ENCODE data around the gene MYBPC1. TPM values are rescaled to one million over a fixed set of nuclear protein-coding genes. Genes with fewer than 3 reads are reported as not detected.

Gene MYBPC1
- total and polyA plus RNA-seq, 2 experiments from 2014 or later = 0.18 TPM; not detected in 1

DNA sequence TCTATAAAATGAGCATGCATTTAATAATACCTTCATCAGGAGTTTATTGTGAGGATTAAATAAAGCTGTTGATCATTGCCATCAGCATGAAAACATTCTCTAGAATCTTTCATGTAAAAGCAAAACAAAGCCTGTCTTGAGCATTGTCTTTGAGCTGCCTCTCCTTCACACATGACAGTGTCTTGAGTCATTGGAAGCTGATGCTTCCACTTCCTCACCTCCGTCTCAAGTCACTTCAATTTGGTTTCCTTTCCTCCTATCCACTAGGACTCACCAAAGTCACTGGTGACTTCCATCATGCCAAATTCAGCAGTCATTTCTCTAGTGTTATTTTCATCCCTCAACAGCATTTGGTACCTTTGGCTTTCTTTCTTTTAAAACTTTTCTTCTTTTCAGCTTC is 31.6 kb upstream of the MYBPC1 start (continued):
- TF ChIP-seq, protein P1, sequence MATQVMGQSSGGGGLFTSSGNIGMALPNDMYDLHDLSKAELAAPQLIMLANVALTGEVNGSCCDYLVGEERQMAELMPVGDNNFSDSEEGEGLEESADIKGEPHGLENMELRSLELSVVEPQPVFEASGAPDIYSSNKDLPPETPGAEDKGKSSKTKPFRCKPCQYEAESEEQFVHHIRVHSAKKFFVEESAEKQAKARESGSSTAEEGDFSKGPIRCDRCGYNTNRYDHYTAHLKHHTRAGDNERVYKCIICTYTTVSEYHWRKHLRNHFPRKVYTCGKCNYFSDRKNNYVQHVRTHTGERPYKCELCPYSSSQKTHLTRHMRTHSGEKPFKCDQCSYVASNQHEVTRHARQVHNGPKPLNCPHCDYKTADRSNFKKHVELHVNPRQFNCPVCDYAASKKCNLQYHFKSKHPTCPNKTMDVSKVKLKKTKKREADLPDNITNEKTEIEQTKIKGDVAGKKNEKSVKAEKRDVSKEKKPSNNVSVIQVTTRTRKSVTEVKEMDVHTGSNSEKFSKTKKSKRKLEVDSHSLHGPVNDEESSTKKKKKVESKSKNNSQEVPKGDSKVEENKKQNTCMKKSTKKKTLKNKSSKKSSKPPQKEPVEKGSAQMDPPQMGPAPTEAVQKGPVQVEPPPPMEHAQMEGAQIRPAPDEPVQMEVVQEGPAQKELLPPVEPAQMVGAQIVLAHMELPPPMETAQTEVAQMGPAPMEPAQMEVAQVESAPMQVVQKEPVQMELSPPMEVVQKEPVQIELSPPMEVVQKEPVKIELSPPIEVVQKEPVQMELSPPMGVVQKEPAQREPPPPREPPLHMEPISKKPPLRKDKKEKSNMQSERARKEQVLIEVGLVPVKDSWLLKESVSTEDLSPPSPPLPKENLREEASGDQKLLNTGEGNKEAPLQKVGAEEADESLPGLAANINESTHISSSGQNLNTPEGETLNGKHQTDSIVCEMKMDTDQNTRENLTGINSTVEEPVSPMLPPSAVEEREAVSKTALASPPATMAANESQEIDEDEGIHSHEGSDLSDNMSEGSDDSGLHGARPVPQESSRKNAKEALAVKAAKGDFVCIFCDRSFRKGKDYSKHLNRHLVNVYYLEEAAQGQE (IDR thresholded peaks at IDR 0.05; ENCODE audit: unreplicated experiment) = no peak
- TF ChIP-seq JUNB (IDR thresholded peaks at IDR 0.05; ENCODE audit: unreplicated experiment) = no peak
- TF ChIP-seq EZH2phosphoT487 (IDR thresholded peaks at IDR 0.05; ENCODE audit: unreplicated experiment) = no peak
- TF ChIP-seq, protein P2, sequence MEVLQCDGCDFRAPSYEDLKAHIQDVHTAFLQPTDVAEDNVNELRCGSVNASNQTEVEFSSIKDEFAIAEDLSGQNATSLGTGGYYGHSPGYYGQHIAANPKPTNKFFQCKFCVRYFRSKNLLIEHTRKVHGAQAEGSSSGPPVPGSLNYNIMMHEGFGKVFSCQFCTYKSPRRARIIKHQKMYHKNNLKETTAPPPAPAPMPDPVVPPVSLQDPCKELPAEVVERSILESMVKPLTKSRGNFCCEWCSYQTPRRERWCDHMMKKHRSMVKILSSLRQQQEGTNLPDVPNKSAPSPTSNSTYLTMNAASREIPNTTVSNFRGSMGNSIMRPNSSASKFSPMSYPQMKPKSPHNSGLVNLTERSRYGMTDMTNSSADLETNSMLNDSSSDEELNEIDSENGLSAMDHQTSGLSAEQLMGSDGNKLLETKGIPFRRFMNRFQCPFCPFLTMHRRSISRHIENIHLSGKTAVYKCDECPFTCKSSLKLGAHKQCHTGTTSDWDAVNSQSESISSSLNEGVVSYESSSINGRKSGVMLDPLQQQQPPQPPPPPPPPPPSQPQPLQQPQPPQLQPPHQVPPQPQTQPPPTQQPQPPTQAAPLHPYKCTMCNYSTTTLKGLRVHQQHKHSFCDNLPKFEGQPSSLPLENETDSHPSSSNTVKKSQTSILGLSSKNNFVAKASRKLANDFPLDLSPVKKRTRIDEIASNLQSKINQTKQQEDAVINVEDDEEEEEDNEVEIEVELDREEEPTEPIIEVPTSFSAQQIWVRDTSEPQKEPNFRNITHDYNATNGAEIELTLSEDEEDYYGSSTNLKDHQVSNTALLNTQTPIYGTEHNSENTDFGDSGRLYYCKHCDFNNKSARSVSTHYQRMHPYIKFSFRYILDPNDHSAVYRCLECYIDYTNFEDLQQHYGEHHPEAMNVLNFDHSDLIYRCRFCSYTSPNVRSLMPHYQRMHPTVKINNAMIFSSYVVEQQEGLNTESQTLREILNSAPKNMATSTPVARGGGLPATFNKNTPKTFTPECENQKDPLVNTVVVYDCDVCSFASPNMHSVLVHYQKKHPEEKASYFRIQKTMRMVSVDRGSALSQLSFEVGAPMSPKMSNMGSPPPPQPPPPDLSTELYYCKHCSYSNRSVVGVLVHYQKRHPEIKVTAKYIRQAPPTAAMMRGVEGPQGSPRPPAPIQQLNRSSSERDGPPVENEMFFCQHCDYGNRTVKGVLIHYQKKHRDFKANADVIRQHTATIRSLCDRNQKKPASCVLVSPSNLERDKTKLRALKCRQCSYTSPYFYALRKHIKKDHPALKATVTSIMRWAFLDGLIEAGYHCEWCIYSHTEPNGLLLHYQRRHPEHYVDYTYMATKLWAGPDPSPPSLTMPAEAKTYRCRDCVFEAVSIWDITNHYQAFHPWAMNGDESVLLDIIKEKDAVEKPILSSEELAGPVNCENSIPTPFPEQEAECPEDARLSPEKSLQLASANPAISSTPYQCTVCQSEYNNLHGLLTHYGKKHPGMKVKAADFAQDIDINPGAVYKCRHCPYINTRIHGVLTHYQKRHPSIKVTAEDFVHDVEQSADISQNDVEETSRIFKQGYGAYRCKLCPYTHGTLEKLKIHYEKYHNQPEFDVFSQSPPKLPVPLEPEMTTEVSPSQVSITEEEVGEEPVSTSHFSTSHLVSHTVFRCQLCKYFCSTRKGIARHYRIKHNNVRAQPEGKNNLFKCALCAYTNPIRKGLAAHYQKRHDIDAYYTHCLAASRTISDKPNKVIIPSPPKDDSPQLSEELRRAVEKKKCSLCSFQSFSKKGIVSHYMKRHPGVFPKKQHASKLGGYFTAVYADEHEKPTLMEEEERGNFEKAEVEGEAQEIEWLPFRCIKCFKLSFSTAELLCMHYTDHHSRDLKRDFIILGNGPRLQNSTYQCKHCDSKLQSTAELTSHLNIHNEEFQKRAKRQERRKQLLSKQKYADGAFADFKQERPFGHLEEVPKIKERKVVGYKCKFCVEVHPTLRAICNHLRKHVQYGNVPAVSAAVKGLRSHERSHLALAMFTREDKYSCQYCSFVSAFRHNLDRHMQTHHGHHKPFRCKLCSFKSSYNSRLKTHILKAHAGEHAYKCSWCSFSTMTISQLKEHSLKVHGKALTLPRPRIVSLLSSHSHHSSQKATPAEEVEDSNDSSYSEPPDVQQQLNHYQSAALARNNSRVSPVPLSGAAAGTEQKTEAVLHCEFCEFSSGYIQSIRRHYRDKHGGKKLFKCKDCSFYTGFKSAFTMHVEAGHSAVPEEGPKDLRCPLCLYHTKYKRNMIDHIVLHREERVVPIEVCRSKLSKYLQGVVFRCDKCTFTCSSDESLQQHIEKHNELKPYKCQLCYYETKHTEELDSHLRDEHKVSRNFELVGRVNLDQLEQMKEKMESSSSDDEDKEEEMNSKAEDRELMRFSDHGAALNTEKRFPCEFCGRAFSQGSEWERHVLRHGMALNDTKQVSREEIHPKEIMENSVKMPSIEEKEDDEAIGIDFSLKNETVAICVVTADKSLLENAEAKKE (CRISPR knock-in tag; IDR thresholded peaks at IDR 0.05) = no peak

DNA sequence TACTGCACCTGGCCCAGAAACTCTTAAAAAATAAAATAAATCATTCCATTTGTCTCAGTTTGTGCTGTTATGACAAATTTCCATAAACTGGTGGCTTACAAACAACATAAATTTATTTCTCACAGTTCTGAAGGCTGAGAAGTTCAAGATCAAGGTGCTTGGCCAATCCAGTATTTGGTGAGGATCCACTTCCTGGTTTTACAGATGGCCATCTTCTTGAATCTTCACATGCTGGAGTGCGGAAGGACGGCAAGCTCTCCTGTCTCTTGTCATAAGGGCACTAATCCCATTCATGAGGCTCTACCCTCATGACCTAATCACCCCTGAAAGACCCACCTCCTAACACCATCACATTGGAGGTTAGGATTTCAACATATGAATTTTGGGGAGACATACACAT is 29.9 kb upstream of the MYBPC1 start:
- Histone ChIP-seq H3K27me3 (ENCODE audit: insufficient read depth) (no peaks in the 10 kb centered on the region), H3K4me1 (ENCODE audit: insufficient read depth) (peaks cover 31% of the 10 kb centered on the region), H3F3A (replicated peaks; ENCODE audit: low read depth) (no peaks in the 10 kb centered on the region), H3K36me3 (ENCODE audit: insufficient read depth) (no peaks in the 10 kb centered on the region), H3K4me2 (peak overlapping the region; percentile 52; the same call in 1 of the 2 replicates), H3K4me3 (no peak overlapping the region), H4K20me1 (replicated peaks; ENCODE audit: insufficient read depth) (no peaks in the 10 kb centered on the region), H3K9me2 (ENCODE audit: insufficient read depth) (no peaks in the 10 kb centered on the region), H3K79me2 (replicated peaks; ENCODE audit: insufficient read depth) (no peaks in the 10 kb centered on the region), H2AFZ (peak overlapping the region; percentile 16; the same call in 1 of the 2 replicates), H3K27ac (ENCODE audit: low read depth) (no peak overlapping the region)
- Mint-ChIP-seq H3K36me3 (ENCODE audit: low read depth) (no peaks in the 10 kb centered on the region), H3K4me3 (no peak overlapping the region), H3K27me3 (ENCODE audit: insufficient read depth, low read depth, poor library complexity) (peaks cover 10% of the 10 kb centered on the region), H3K9me3 (peaks cover 3% of the 10 kb centered on the region; the same call in 2 of the 3 replicates), H3K27ac (peak overlapping the region; percentile 8; the same call in 1 of the 2 replicates), H3K4me1 (peaks cover 51% of the 10 kb centered on the region)
- no peak for TF ChIP-seq EZH2phosphoT487 (IDR thresholded peaks at IDR 0.05; ENCODE audit: unreplicated experiment)
- TF ChIP-seq, protein P3, sequence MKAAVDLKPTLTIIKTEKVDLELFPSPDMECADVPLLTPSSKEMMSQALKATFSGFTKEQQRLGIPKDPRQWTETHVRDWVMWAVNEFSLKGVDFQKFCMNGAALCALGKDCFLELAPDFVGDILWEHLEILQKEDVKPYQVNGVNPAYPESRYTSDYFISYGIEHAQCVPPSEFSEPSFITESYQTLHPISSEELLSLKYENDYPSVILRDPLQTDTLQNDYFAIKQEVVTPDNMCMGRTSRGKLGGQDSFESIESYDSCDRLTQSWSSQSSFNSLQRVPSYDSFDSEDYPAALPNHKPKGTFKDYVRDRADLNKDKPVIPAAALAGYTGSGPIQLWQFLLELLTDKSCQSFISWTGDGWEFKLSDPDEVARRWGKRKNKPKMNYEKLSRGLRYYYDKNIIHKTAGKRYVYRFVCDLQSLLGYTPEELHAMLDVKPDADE (IDR thresholded peaks at IDR 0.05) = no peak
- TF ChIP-seq JUNB (IDR thresholded peaks at IDR 0.05; ENCODE audit: unreplicated experiment) = no peak
- no peak for ATAC-seq
- DNase-seq (ENCODE audit: low spot score) = peak; percentile 51

All from GM23338 (cell line).